ENCODE results near the gene SLC5A11.
"Not testable (repeated sequence)": the region's sequence is repeated elsewhere in the genome, so short reads cannot be mapped to it uniquely, and the experiment has no call there.

SLC5A11 gene, protein sequence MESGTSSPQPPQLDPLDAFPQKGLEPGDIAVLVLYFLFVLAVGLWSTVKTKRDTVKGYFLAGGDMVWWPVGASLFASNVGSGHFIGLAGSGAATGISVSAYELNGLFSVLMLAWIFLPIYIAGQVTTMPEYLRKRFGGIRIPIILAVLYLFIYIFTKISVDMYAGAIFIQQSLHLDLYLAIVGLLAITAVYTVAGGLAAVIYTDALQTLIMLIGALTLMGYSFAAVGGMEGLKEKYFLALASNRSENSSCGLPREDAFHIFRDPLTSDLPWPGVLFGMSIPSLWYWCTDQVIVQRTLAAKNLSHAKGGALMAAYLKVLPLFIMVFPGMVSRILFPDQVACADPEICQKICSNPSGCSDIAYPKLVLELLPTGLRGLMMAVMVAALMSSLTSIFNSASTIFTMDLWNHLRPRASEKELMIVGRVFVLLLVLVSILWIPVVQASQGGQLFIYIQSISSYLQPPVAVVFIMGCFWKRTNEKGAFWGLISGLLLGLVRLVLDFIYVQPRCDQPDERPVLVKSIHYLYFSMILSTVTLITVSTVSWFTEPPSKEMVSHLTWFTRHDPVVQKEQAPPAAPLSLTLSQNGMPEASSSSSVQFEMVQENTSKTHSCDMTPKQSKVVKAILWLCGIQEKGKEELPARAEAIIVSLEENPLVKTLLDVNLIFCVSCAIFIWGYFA

DNA sequence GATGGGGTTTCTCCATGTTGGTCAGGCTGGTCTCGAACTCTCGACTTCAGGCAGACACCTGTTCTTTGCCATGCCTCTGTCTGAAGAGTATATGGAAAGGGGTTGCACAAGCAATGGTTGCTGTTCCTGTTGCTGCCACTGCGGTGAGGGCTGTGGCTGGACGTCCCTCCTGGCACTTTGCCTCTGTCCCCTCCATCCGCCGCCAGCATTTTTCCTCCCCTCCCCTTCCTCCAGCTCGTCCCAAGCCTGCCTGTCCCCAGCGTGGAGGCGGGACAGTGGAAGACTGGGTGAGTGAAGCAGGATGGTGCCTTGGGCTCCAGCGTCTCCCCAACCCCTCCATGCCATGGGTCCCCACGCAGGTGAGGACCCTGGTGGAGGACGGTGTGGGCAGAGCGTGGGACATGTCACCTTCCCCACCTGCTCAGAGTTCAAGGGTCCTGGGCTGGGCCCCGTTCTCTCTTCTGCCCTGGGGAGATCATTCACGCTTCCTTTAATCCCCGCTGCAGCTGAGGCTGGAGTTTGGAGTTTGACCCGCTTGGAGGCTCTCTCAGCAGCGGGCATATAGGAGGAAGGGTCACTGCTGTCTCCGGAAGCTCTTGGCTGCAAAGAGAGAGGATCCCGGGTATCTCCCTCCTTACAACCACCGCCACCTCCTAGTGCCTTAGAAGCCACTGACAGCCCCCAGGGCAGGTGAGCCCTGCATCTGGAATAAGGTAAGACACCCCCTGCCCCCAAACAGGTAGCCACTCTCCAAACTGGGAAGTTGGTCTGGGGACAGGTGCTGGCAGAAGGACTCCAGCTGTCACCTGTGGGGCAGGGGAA is at the start of gene SLC5A11:
SLC5A11 (plus strand) TSS at position 238 of the 822 bp plus-strand sequence. CDS start 12,681 bp downstream, outside the sequence.
- DNase-seq, result no peak

DNA sequence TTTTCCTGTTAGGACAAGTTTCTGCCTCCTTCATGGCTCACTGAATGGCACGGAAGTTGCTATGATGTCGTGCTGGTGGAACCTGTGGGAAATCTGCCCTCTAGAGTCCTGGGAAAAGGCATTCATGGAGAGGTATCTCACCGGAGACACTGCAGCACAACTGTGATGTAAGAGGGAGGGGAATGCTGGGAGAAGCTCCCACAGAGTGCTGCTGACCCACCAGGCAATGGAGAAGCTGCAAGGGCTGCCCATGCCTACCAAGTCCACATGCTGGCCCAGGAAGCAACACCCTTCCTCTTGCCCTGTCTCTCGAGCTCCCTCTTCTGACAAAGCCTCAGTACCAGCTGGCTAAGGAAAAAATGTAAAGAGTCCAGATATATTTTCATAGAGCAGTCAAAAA is 45.2 kb upstream of the SLC5A11 start:
- DNase-seq, result no peak

DNA sequence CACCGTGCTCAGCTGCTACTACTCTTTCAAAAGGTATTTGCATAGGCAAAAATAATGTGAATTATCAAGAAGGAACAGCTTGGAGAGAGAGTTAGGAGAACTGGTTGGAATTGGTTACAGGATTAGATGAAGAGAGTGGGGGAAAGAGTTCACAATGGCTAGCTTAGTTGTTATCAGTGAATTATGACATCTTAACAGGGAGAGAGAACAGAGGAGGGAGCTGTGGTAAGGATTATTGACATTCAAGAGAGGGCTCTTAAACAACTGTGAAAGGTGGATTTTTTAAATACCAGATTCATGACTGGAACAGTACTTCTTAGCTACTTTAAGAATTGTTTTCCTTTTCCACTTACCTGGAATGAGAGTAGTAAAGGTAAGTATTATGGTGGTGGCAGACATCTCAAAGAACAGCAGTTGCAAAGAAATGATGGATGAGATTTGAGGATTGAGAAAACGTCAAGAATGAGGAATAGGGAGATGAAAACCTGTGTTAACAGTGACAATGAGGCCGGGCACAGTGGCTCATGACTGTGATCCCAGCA is 43.9 kb upstream of the SLC5A11 start:
- no peak for DNase-seq

DNA sequence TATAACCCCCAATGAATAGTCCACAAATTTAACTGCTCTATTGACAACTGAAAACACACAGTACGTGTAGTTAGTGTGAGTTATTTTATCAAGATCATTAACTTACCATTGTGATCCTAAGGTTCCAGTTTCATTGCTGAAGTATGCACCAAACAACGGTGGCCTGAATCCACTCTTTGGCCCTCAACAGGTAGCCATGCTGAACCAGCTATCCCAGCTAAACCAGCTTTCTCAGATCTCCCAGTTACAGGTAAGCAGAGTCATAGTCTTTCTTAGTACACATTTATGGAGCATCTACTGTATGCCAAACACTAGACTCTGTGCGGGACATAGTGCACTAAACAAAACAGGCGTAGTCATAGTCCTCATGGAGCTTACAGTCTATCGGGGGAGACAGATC is 40.3 kb upstream of the SLC5A11 start:
- no peak for DNase-seq

DNA sequence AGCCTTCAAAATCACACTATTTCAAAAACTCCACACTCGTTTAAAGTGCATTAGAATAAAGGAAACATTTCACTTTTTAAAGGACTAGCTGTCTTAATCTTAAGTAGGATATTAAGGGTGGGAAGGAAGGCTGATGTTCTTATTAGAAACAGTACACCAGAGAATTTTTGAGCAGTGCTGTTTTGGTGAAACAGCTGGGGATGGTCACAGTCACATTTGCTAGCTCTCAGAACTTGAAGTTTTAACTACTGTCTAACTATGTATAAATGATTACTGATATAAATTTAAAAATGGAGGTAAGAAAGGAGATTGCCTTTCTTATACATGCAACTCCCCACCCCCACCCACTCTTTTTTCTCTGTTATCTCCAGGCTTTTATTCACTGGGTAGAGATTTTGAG is 38.5 kb upstream of the SLC5A11 start:
- no peak for DNase-seq

DNA sequence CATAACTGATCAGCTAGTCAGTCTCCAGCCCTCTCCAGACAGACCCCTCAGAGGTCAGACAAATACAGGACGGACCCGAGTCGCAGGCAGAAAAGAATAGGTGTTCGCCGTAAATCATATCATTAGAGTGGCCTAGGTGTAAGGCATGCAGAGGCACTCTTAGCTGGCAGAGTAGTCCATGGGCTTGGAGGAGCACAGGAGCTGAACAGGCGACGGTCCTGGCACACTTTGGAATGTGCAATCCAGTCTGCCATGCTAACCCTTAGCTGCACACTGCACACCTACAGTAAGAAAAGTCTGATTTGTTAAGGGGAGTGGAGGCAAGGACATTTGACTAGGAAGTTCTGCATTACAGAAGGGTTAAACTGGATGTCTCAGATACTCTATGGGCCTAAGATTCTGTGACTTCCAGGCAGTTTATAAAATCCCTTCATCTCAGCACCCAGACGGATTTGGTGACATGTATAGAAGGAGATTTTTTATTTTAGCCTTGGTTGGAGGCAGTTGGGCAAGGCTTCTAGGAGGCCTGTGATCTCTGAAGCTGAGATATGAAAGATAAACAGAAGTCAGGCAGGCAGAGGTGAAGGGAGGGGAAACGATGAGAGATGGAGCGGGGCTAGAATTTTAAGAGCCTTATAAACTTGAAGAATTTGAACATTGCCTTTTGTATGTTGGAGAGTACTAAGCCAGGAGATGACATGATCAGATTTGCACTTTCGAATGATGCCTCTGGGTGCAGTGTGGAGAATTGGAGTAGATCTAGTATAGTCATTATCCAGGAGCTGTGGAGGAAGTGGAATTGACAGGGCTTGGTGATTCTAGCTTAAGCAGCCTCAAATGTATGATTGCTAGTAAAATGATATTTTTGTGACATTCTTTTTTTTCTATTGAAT is 34.6 kb upstream of the SLC5A11 start:
- no peak for DNase-seq

DNA sequence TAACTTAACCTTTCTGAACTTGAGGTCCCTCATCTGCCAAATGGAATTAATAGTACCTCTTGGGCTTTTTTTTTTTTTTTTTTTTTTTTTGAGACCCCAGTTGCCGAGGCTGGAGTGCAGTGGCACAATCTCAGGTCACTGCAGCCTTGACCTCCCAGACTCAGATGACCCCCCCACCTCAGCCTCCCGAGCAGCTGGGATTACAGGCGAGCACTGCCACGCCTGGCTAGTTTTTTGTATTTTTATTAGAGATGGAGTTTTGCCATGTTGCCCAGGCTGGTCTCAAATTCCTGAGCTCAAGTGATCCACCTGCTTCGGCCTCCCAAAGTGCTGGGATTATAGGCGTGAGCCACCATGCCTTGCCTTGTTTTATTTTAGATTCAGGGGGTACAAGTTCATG is 33.0 kb upstream of the SLC5A11 start:
- not testable (repeated sequence) for DNase-seq

DNA sequence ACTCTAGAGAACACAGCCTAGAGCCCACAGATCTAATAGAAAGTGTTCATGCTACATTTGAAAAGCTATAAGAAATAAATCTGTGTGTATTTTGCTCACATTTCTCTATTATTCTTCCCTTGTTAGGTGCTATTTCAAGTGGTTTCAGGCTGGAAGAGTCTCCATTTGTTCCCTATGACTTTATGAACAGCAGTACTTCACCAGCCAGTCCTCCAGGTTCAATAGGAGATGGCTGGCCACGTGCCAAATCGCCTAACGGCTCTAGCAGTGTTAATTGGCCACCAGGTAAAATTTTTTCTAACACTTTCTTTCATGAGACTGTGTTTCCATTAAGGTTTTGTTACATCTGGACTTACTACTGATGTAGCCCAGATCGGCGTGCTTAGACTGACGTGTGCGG is 30.7 kb upstream of the SLC5A11 start:
- DNase-seq, result no peak

DNA sequence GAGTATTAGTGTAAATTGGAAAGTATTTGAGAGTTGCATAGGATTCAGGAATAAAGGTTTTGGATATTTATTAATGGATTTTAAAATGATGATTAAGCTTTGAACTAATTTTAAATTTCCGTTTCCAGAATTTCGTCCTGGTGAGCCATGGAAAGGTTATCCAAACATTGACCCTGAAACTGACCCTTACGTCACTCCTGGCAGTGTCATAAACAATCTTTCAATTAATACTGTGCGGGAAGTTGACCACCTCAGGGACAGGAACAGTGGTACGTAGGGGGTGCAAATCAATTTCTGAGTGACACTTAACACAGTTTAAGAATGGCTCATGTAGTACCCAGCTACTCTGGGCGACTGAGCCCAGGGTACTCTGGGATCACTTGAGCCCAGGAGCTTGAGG is 29.1 kb upstream of the SLC5A11 start:
- no peak for DNase-seq

DNA sequence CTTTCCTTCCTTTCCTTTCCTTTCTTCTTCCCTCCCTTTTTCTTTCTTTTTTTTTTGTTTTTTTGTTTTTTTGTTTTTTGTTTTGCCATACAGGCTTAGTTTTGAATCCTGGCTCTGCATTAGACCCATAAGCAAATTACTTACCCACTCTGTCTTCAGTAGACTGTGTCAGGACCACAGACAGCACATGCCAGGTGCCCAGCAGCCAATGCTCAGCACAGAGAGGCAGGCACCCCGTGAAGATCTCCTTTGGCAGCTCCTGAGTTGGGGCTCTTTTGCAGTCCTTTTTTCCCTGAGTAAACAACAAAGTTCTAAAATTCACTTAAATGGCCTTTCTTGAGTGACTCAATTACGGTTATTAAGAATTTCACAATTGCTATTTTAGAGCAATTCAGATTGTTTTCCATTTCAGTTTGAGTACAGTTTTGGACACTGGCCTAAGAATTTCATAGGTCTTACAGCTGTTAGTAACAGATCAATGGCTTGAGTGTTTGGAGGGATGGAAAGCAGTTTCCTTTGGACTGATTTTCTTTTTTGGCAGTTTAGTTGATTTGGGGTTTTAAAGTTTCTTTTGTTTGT is 26.2 kb upstream of the SLC5A11 start:
- DNase-seq, result no peak

DNA sequence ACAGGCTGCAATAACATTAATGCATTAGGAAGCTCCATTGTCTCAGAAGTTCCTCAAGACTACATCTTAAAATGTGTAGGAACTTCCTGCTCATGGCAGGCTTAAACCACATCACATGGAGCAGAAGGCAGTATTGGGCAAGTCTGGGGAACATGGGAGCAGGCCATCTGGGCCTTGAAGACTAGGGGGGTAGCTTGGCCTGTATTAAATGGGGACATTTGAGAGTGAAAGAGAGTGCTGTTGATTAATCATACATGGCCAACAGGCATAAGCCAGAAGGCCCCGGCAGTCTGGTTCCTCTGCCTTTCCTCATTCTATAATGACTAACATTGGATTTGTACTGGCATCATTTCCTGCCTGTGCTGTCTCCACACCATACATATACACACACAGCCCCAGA is 25.2 kb upstream of the SLC5A11 start:
- no peak for DNase-seq

DNA sequence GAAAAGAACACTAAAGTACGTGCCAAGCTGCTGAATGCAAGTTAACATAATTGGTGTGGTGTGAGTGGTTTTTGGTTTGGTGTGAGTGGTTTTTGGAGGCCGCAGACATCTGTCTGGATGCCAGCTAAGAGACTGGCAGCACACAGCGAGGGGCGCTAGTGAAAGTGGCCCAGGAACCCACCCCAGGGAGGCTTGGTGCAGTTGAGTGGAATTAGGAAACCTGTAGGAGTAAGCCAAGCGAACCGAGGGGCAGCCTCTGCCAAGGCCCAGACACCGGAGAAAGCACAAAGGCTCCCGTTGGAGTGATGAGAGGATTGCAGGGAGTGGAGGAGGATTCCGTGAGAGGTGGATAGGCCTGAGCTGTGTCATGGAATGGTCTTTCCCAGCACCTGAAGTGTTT is 24.6 kb upstream of the SLC5A11 start:
- no peak for DNase-seq

DNA sequence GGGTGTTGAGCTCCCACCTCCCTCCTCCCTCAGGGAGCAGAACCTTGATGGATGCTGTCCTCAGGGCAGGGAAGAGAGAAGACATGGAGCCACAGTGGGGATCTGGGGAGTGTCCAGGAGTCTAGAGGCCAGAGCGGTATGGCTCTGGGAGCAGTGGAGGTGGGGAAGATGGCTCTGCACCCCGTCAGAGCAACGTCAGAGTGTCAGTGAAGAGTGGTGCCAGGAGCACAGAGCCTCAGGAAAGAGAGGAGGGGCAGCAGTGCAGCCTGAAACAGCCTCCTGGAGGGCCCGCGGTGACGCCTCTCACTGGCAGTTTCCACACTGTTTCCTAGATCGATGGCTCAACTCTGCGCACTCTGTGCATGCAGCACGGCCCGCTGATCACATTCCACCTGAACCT is 23.2 kb upstream of the SLC5A11 start:
- no peak for DNase-seq

DNA sequence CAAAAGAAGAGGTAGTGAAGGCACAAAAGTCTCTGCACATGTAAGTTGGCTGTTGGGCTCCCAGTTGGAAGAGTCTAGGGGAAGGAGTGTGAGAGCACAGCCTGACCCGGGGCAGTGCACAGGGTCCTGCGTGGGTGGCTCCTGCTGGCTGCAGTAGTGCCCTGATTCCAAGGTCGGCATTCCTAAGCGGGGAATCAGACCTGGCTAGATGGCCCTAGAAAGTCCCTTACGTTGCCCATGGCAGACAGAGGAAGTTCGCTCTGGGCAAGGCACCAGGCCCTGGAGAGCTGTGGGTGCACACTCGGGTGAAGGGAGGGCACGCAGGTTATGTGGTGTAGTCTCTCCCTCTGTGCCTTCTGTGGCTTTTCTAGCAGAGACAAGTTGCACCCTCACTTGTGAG is 22.8 kb upstream of the SLC5A11 start:
- no peak for DNase-seq

DNA sequence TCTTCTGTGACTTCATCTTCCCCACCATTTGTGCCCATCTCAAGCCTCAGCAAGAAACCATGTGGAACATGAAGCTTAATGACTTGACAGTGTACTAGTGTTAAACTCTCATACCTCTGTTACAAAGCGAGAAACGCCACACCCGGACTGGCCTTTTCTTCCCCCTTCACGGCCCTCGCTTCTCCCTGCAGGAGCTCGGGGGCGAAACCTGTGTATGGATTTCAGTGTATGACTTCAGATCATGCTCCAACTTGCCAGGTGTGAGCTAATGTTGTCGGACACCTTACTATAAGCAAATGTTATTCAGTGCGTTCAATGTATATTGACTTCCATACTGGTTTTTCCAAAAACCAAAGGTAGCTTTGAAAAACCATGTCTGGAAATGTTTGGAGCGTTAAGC is 20.1 kb upstream of the SLC5A11 start:
- no peak for DNase-seq

DNA sequence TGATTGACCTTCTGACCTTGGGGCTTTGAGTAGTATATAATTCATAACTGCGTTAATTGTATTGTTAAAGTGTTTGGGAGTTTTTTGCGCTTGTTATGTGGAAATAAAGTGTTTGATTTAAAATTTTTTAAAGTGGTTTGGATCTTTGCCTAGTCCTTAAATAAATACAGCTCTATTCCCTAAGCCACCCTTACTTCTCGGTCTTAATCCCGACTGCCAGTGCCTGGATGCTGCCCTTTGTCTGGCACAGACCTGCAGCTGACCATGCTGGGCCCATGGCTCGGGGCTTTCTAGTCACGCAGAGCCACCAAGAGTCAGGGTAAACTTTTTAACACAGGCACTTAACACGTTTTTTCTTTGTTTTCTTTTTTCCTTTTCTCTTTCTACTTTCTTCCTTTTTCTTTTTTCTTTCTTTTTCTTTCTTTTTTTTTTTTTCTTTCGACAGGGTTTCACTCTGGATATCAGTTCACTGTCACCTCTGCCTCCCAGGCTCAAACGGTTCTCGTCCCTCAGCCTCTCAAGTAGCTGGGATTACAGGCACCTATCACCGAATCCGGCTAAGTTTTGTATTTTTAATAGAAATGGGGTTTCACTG is 19.6 kb upstream of the SLC5A11 start:
- DNase-seq, result no peak

DNA sequence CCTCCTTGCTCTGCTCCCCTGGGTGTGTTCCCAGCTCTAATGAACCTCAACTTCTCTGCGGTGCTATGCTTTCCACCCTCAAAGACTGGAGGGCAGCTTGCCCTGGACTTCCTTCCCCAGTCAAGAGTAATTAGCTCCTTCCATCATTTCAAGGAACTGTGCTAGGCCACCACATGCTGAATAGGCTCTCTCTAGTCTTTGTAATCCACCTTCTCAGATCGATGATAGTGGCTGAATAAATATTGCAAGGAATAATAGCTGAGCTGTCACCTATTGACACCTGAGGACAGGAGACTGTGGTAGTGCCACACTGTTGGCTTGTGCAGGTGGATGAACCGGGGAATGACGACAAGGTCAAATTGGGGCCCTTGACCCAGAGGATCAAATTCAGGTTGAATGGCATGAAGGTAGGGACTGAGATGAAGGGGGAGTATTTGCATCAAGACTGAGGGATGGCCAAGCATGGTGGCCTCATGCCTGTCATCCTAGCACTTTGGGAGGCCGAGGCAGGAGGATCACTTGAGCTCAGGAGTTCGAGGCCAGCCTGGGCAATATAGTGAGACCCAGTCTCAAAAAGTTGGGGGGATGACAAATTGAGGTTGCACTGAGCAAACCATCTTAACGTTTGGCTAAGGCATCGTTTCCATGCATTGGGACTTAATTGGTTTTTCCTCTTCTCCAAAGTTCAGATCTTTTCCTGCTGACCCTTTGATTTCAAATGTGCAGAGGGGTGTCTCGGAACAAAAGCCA is 18.8 kb upstream of the SLC5A11 start:
- no peak for DNase-seq

DNA sequence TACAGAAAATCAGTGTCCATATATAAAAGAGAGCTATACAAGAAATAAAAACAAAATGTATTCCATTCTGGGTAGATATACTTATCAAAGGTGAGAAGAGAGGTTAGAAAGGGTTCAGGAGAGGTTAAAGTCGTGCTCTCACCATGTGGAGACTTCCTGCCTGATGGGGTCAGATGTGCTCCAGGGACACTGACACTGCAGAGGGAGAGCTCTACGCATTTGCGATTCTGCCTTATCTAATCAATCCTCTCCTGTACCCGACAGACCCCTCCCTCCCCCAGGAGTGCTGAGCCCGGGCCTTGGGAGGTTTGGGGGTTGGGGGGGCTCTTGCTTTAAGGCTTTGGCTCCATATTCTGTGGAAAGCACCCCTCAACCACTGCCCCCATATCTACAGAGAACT is 16.6 kb upstream of the SLC5A11 start:
- no peak for DNase-seq

DNA sequence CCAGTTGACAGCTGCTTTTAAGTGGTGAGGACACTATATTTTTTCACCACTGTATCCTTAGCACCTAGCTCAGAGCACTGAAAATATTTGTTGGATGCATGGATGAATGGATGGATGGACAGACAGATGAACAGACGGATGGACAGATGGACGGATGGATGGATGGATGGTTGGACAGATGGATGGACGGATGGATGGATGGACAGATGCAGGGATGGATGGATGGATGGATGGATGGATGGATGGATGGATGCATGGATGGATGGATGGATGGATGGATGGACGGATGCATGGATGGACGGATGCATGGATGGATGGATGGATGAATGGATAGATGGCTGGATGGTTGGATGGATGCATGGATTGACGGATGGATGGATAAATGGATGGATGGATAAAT is 12.4 kb upstream of the SLC5A11 start:
- no peak for DNase-seq

DNA sequence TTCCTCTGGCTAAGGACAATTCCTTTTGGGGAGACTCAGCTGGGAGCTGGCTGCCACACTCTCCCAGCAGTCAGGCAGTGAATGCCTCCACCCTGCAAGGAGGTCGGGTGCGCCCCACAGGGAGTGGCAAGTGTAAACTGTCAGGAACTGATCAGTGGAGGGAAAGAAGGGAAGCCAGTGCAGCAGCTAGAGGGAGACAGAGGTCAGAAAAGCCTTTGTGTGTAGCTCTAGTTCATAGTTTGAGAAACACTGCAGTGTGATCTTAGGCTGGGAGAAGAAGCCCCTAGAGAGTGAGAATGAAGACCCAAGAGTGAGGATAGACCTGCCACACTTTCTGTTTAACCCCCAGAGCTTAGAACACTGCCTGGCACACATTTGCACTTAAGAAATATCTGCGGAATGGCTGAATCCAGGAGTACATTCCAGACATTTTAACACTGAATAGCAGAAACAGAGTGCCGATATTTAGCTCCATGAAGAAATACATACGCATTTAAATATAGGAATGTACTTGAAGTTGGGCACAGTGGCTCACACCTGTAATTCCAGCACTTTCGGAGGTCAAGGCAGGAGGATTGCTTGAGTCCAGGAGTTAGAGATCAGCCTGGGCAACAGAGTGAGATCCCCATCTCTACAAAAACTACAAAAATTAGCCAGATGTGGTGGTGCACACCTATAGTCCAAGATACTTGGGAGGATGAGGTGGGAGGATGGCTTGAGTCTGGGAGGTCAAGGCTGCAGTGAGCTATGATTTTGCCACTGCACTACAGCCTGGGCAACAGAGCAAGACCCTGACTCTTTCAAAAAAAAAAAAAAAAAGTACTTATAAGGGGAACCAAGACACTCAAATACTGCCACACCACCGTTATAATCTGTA is 11.1 kb upstream of the SLC5A11 start:
- no peak for DNase-seq

Data from activated CD4-positive, alpha-beta T cell treated with anti-CD3 and anti-CD28 coated beads, Interleukin-2, amount 50 U/mL, for 4 hours (primary cell).